HCT116 (cell line): ENCODE measurements around the gene ACSM6. TPM values are rescaled to one million over a fixed set of nuclear protein-coding genes. Genes with fewer than 3 reads are reported as not detected.

Source experiments
- ATAC-seq: fragments of 200-7000 bp; cut with Tn5 transposase; 2 replicates; pipeline ENCODE4 v1.9.1; 2020; ENCODE audit warnings: mild to moderate bottlenecking, moderate library complexity
- BruUV-seq: library from RNA; stranded (reverse); fragments of 400-500 nt; replicated peaks from 2 replicates; lab custom pipeline; 2021; lab: Mats Ljungman, UMichigan
- CTCF ChIA-PET: fragments of 300-600 bp; sonication (Branson Sonifier 250); formaldehyde crosslinking; loops from one replicate; lab custom pipeline; 2021; ENCODE audit warnings: antibody characterized with exemption; lab: Charles Lee
- POLR2A ChIA-PET: fragments of 300-600, 350-600 bp; sonication (Branson Sonifier 250); formaldehyde crosslinking; loops from one replicate; lab custom pipeline; 2021; ENCODE audit warnings: antibody characterized with exemption; lab: Charles Lee
- RAD21 ChIA-PET, 2 experiments: fragments of 300-600 bp; sonication (Branson Sonifier 250); formaldehyde crosslinking; loops; one replicate each; lab custom pipeline; 2023; ENCODE audit warnings: low total read pairs in 2 of 2; ENCODE audit not compliant: uncharacterized antibody in 2 of 2, unreplicated experiment in 2 of 2, low non-redundant PET in 1 of 2; lab: Charles Lee
- DNase-seq: peaks from one replicate; pipeline ENCODE4 v3.0.0-alpha.2; 2010; ENCODE audit warnings: low read depth, low spot score
- H2AFZ ChIP-seq: fragments of 200-600 bp; shearing (Covaris generic), sonication (generic); 2 replicates; pipeline ENCODE4 v1.6.1; 2017; ENCODE audit warnings: low read depth, mixed run types, mixed read lengths, antibody characterized with exemption, low read length; ENCODE audit not compliant: poor library complexity, severe bottlenecking
- H3K27ac ChIP-seq: 2 replicates; pipeline ENCODE4 v1.5.1; 2012; ENCODE audit warnings: low read depth, low read length
- H3K27me3 ChIP-seq: fragments of 200-600 bp; sonication (generic); 2 replicates; pipeline ENCODE4 v1.6.1; 2016; ENCODE audit warnings: mixed run types, low read length, mixed read lengths; ENCODE audit not compliant: insufficient read depth
- H3K36me3 ChIP-seq, 2 experiments: fragments of 200-500 bp in 1 of 2; fragments of 200-600 bp in 1 of 2; sonication (Bioruptor generic) in 1 of 2; sonication (generic) in 1 of 2; 2 replicates each; pipeline versions ENCODE4 v1.5.1 to v1.6.1; 2014 to 2016; ENCODE audit warnings: low read length in 2 of 2, inconsistent platforms in 1 of 2, mixed read lengths in 1 of 2, mixed run types in 1 of 2; ENCODE audit not compliant: insufficient read depth in 2 of 2, control insufficient read depth in 1 of 2
- H3K4me1 ChIP-seq, 2 experiments: fragments of 200-600 bp in 1 of 2; sonication (generic) in 1 of 2; 2 replicates each; pipeline versions ENCODE4 v1.5.1 to v1.6.1; 2012 to 2017; ENCODE audit warnings: low read length in 2 of 2, inconsistent platforms in 1 of 2, mild to moderate bottlenecking in 1 of 2, mixed read lengths in 1 of 2, mixed run types in 1 of 2, moderate library complexity in 1 of 2; ENCODE audit not compliant: insufficient read depth in 2 of 2, control insufficient read depth in 1 of 2
- H3K4me2 ChIP-seq: fragments of 200-600 bp; sonication (generic); 2 replicates; pipeline ENCODE4 v1.6.1; 2017; ENCODE audit warnings: mixed run types, low read length, mixed read lengths
- H3K4me3 ChIP-seq, 2 experiments: fragments of 200-600 bp in 1 of 2; sonication (generic) in 1 of 2; replicated peaks in 1 of 2; 2 replicates each; pipeline ENCODE4 v1.5.1; 2011 to 2016; ENCODE audit warnings: low read length in 2 of 2, control low read depth in 1 of 2, low read depth in 1 of 2, mild to moderate bottlenecking in 1 of 2, mixed read lengths in 1 of 2, mixed run types in 1 of 2
- H3K79me2 ChIP-seq: fragments of 200-600 bp; sonication (generic); 2 replicates; pipeline ENCODE4 v1.6.1; 2017; ENCODE audit warnings: mild to moderate bottlenecking, mixed run types, low read length, moderate library complexity, mixed read lengths; ENCODE audit not compliant: insufficient read depth
- H3K9ac ChIP-seq: fragments of 200-600 bp; sonication (generic); 2 replicates; pipeline ENCODE4 v1.6.1; 2016; ENCODE audit warnings: low read length, mixed read lengths
- H3K9me2 ChIP-seq: fragments of 200-600 bp; sonication (generic), shearing (Covaris generic); 2 replicates; pipeline ENCODE4 v1.6.1; 2017; ENCODE audit warnings: mixed run types, mild to moderate bottlenecking, moderate library complexity; ENCODE audit not compliant: insufficient read depth
- H3K9me3 ChIP-seq, 2 experiments: fragments of 200-500 bp in 1 of 2; fragments of 200-600 bp in 1 of 2; sonication (Bioruptor generic) in 1 of 2; sonication (generic) in 1 of 2; 2 replicates each; pipeline ENCODE4 v1.6.1; 2014 to 2017; ENCODE audit warnings: low read length in 2 of 2, mixed read lengths in 2 of 2, inconsistent platforms in 1 of 2, low read depth in 1 of 2, mild to moderate bottlenecking in 1 of 2, mixed run types in 1 of 2, moderate library complexity in 1 of 2; ENCODE audit not compliant: control insufficient read depth in 1 of 2, insufficient read depth in 1 of 2
- H4K20me1 ChIP-seq: fragments of 200-600 bp; sonication (generic), shearing (Covaris generic); 2 replicates; pipeline ENCODE4 v1.6.1; 2017; ENCODE audit warnings: mixed run types, mild to moderate bottlenecking, moderate library complexity; ENCODE audit not compliant: insufficient read depth
- EGR1 ChIP-seq: IDR thresholded peaks from 2 replicates; pipeline ENCODE4 v1.6.1; 2012; ENCODE audit warnings: low read depth
- ELF1 ChIP-seq: IDR thresholded peaks from 2 replicates; pipeline ENCODE4 v1.6.1; 2012; ENCODE audit warnings: low read depth, borderline replicate concordance
- JUND ChIP-seq: IDR thresholded peaks from 2 replicates; pipeline ENCODE4 v1.6.1; 2012
- POLR2A ChIP-seq: IDR thresholded peaks from 2 replicates; pipeline ENCODE4 v1.7.0; 2011; ENCODE audit warnings: borderline replicate concordance; ENCODE audit not compliant: insufficient read depth, insufficient read length; ENCODE audit errors: extremely low read depth
- POLR2AphosphoS5 ChIP-seq: IDR thresholded peaks from 2 replicates; pipeline ENCODE4 v1.6.1; 2011; ENCODE audit warnings: mild to moderate bottlenecking, low read depth, low read length, moderate library complexity
- SIN3A ChIP-seq: IDR thresholded peaks from 2 replicates; pipeline ENCODE4 v1.6.1; 2012; ENCODE audit warnings: low read depth
- SRF ChIP-seq: IDR thresholded peaks from 2 replicates; pipeline ENCODE4 v1.6.1; 2012; ENCODE audit warnings: low read depth
- TCF7L2 ChIP-seq: IDR thresholded peaks from 2 replicates; pipeline ENCODE4 v1.7.0; 2011; ENCODE audit warnings: borderline replicate concordance, inconsistent platforms; ENCODE audit not compliant: insufficient read depth, insufficient read length; ENCODE audit errors: extremely low read depth
- YY1 ChIP-seq: IDR thresholded peaks from 2 replicates; pipeline ENCODE4 v1.6.1; 2011; ENCODE audit warnings: low read length, low read depth, moderate library complexity, mild to moderate bottlenecking; ENCODE audit not compliant: insufficient replicate concordance; ENCODE audit errors: extremely low read depth
- ZFX ChIP-seq: fragments of 450-650 bp; IDR thresholded peaks from 2 replicates; pipeline ENCODE4 v1.6.1; 2017
- intact Hi-C: fragments of 100-400 bp; cut with micrococcal nuclease; formaldehyde crosslinking; loops from 2 replicates; pipeline ENCODE4 v1.10.0; 2022
- total RNA-seq: library from RNA; stranded (reverse); gene quantifications from one replicate; pipeline ENCODE4 v1.2.1, GENCODE V29; 2021; ENCODE audit not compliant: unreplicated experiment
- TF ChIP-seq, protein P1 (sequence below), 3 experiments: fragments of 200-600 bp in 1 of 3; sonication (generic) in 1 of 3; IDR thresholded peaks in 2 of 3; conservative IDR thresholded peaks in 1 of 3; 2 replicates each; pipeline ENCODE4 v1.5.1; 2012 to 2017; ENCODE audit warnings: low read depth in 2 of 3, low read length in 2 of 3, antibody characterized with exemption in 1 of 3, borderline replicate concordance in 1 of 3, control low read depth in 1 of 3, mild to moderate bottlenecking in 1 of 3, mixed read lengths in 1 of 3, mixed run types in 1 of 3, moderate library complexity in 1 of 3; ENCODE audit not compliant: insufficient read depth in 1 of 3
- TF ChIP-seq, protein P2 (sequence below): IDR thresholded peaks from 2 replicates; pipeline ENCODE4 v1.6.1; 2012; ENCODE audit warnings: low read depth
- TF ChIP-seq, protein P3 (sequence below): IDR thresholded peaks from 2 replicates; pipeline ENCODE4 v1.6.1; 2012

The ACSM6 gene
- total RNA-seq, 1 experiment from 2014 or later = not detected

DNA sequence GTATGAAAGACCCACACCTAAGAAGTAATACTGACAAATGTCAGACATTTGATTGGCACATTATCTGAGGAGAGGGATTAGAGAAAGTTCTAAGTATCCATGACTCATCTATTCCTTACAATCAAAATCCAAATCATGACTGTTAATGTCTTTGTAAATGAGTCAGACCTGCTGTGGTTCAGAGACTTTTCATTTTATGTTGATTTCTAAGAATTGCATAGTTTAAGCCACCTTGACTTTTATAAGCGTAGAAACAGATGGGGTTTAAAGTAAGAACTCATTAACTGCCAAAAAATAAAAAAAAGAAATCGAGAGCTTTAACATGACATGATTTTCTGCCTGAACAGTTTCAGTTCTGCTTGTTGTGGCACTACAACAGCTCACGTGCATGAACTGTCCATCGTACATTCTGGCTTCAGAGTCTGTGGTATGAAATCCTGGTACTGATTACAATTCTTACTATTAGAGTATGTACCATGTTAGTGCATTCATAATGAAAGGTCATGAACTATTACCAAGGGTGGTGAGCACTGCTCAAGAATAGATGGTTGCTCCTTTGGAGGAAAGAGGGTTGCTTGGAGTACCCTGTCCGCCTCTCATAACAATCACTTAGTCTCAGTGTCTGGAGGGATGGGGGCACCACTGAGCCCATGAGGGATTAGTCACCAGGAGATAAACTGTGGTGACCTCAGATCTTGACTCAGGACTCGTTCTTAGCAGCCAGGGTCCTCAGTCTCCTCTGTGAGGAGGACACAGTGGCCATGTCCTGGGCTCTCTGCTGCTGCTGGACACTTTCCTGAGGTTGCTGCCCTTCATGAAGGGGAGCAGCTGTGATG is 42.2 kb downstream of the ACSM6 start (continued):
- TF ChIP-seq, protein P1, sequence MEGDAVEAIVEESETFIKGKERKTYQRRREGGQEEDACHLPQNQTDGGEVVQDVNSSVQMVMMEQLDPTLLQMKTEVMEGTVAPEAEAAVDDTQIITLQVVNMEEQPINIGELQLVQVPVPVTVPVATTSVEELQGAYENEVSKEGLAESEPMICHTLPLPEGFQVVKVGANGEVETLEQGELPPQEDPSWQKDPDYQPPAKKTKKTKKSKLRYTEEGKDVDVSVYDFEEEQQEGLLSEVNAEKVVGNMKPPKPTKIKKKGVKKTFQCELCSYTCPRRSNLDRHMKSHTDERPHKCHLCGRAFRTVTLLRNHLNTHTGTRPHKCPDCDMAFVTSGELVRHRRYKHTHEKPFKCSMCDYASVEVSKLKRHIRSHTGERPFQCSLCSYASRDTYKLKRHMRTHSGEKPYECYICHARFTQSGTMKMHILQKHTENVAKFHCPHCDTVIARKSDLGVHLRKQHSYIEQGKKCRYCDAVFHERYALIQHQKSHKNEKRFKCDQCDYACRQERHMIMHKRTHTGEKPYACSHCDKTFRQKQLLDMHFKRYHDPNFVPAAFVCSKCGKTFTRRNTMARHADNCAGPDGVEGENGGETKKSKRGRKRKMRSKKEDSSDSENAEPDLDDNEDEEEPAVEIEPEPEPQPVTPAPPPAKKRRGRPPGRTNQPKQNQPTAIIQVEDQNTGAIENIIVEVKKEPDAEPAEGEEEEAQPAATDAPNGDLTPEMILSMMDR (IDR thresholded peaks at IDR 0.05 in 2 of 3, conservative IDR thresholded peaks at IDR 0.05 in 1 of 3; ENCODE audit: borderline replicate concordance in 1 of 3, insufficient read depth in 1 of 3, low read depth in 2 of 3, low read length in 2 of 3) = no peak

DNA sequence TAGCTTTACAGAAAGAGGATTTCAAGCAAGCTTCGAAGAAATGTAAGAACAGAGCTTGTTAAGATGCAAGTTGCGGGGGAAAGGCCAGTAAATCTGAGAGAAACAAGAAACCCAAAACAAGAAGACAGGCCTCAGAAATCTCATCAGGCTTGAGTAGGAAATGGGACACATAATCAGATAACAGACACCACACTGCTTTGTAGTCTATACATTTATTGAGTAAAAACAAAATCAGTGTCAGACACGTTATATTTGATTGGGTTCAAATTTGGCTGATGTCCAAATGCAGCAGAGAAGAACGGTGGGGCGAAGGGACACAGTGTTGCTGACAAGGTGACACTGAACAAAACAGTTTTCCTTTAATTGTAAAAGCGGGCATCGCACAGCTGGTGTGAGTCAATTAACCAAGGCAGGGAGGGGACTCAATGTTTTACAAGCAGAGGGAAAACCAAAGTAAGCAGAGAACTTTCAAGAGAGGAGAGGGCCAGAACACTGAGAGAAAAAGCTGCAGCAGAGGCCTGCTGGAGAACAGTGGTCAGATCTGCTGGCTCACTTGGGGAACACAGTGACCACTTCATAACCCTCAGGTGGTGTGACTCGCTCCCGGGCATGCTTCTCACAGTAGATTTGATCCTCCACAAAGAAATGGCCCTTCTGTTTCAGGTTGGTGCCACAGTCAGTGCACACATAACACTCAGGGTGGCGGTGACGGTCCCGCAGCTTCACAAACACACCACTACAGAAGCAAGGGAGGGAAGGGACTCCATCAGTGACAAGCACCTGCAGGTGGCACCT is 43.5 kb downstream of the ACSM6 start:
- CTCF ChIA-PET = interaction anchor here (1.3 to 2.4 kb wide), 2 partner anchors 9 to 35 kb away, joined by 4 to 14 read pairs; no protein-coding TSS in a partner anchor
- DNase-seq = no peak
- no peak overlapping the region for H2AFZ ChIP-seq
- TF ChIP-seq SRF (no peak), EGR1 (no peak), SIN3A (no peak), JUND (no peak), TCF7L2 (no peak), ZFX (no peak), YY1 (no peak), ELF1 (no peak), POLR2AphosphoS5 (no peak), POLR2A (no peak)
- TF ChIP-seq, protein P1 (IDR thresholded peaks at IDR 0.05 in 2 of 3, conservative IDR thresholded peaks at IDR 0.05 in 1 of 3; ENCODE audit: borderline replicate concordance in 1 of 3, insufficient read depth in 1 of 3, low read depth in 2 of 3, low read length in 2 of 3) = no peak
- TF ChIP-seq, protein P2, sequence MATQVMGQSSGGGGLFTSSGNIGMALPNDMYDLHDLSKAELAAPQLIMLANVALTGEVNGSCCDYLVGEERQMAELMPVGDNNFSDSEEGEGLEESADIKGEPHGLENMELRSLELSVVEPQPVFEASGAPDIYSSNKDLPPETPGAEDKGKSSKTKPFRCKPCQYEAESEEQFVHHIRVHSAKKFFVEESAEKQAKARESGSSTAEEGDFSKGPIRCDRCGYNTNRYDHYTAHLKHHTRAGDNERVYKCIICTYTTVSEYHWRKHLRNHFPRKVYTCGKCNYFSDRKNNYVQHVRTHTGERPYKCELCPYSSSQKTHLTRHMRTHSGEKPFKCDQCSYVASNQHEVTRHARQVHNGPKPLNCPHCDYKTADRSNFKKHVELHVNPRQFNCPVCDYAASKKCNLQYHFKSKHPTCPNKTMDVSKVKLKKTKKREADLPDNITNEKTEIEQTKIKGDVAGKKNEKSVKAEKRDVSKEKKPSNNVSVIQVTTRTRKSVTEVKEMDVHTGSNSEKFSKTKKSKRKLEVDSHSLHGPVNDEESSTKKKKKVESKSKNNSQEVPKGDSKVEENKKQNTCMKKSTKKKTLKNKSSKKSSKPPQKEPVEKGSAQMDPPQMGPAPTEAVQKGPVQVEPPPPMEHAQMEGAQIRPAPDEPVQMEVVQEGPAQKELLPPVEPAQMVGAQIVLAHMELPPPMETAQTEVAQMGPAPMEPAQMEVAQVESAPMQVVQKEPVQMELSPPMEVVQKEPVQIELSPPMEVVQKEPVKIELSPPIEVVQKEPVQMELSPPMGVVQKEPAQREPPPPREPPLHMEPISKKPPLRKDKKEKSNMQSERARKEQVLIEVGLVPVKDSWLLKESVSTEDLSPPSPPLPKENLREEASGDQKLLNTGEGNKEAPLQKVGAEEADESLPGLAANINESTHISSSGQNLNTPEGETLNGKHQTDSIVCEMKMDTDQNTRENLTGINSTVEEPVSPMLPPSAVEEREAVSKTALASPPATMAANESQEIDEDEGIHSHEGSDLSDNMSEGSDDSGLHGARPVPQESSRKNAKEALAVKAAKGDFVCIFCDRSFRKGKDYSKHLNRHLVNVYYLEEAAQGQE = no peak
- TF ChIP-seq, protein P3, sequence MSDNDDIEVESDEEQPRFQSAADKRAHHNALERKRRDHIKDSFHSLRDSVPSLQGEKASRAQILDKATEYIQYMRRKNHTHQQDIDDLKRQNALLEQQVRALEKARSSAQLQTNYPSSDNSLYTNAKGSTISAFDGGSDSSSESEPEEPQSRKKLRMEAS = no peak

More for the DNA sequence above, 43.5 kb downstream of the ACSM6 start:
- H3K4me1 ChIP-seq = peaks cover 30 to 38% of the 10 kb centered on the region in 2 experiments
- POLR2A ChIA-PET = no interaction called here
- H3K79me2 ChIP-seq = no peaks in the 10 kb centered on the region
- RAD21 ChIA-PET = interaction anchor here in 1 of 2 experiments (1.6 kb wide), 1 partner anchor 36 kb away, joined by 3 read pairs; no protein-coding TSS in a partner anchor
- H3K4me3 ChIP-seq = no peak overlapping the region
- H3K9me2 ChIP-seq = no peaks in the 10 kb centered on the region
- no peak overlapping the region for H3K9ac ChIP-seq
- H3K9me3 ChIP-seq = no peaks in the 10 kb centered on the region
- H3K27ac ChIP-seq = no peak overlapping the region
- peaks cover 0 to 4% of the 10 kb centered on the region in 2 experiments; a peak in 1 of 4 replicates for H3K36me3 ChIP-seq
- ATAC-seq = peak; percentile 22; the same call in 1 of the 2 replicates
- TSS peak; percentile 80 for BruUV-seq
- intact Hi-C loops = no loop called here
- H4K20me1 ChIP-seq = no peaks in the 10 kb centered on the region
- peak overlapping the region; percentile 32 for H3K4me2 ChIP-seq
- no peaks in the 10 kb centered on the region for H3K27me3 ChIP-seq
